Activated CD8-positive, alpha-beta T cell treated with anti-CD3 and anti-CD28 coated beads for 36 hours (primary cell): ENCODE measurements around the gene ARHGAP26. TPM values are rescaled to one million over a fixed set of nuclear protein-coding genes. Genes with fewer than 3 reads are reported as not detected.

ENCODE experiments used
- ATAC-seq: fragments of 200-7000 bp; cut with Tn5 transposase; one replicate; pipeline ENCODE4 v1.10.0; 2021; ENCODE audit warnings: mild to moderate bottlenecking, moderate library complexity
- CTCF ChIA-PET: fragments of 350-600 bp; sonication (Branson Sonifier 250); formaldehyde crosslinking; loops from one replicate; lab custom pipeline; 2021; ENCODE audit warnings: antibody characterized with exemption; lab: Charles Lee
- POLR2A ChIA-PET: fragments of 350-600 bp; sonication (Branson Sonifier 250); formaldehyde crosslinking; loops from one replicate; lab custom pipeline; 2021; ENCODE audit warnings: antibody characterized with exemption; lab: Charles Lee
- DNase-seq: peaks from one replicate; pipeline ENCODE4 v3.0.0-alpha.2; 2020
- H3K27ac Mint-ChIP-seq: one replicate; pipeline ENCODE4 v1.8.0; 2021; ENCODE audit warnings: mild to moderate bottlenecking, mixed read lengths
- H3K27me3 Mint-ChIP-seq: one replicate; pipeline ENCODE4 v1.8.0; 2021; ENCODE audit warnings: mixed read lengths
- H3K36me3 Mint-ChIP-seq: one replicate; pipeline ENCODE4 v1.8.0; 2021; ENCODE audit warnings: low read depth, mixed read lengths
- H3K4me1 Mint-ChIP-seq: one replicate; pipeline ENCODE4 v1.8.0; 2021; ENCODE audit warnings: low read depth, mixed read lengths
- H3K4me3 Mint-ChIP-seq: one replicate; pipeline ENCODE4 v1.8.0; 2021; ENCODE audit warnings: mild to moderate bottlenecking, moderate library complexity, mixed read lengths
- H3K9me3 Mint-ChIP-seq: one replicate; pipeline ENCODE4 v1.8.0; 2021; ENCODE audit warnings: mixed read lengths
- CTCF ChIP-seq: fragments of 200-600 bp; IDR thresholded peaks from one replicate; pipeline ENCODE4 v1.8.0; 2022; ENCODE audit warnings: antibody characterized with exemption, mild to moderate bottlenecking
- intact Hi-C: fragments of 100-400 bp; cut with micrococcal nuclease; formaldehyde crosslinking; loops from one replicate; pipeline ENCODE4 v1.10.0; 2022
- total RNA-seq, 2 experiments: library from RNA; stranded (reverse); gene quantifications; one replicate each; pipeline ENCODE4 v1.2.3, GENCODE V29; 2021

ARHGAP26 gene
- total RNA-seq, 2 experiments from 2014 or later: 12.7 to 18.0 TPM

DNA sequence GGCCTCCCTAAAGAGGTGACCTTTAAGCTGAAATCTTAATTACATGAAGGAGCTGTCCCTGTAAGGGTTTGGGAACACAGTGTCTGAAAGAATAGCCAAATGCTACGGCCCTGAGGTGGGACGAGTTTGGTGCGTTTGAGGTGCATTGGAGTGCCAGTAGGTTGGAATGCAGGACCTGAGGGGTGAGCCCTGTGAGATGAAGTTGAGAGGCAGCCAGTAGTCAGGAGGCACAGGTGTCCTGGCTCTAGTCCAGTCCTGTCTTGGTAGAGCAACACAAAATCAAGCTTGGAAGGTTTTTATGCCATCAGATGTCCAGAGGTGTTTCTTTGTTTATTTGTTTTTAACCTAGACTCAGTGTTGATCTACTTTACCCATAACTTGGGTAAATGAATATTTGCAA is 108.5 kb downstream of the ARHGAP26 start:
- Mint-ChIP-seq H3K27ac (no peak overlapping the region), H3K4me1 (peaks cover 2% of the 10 kb centered on the region), H3K4me3 (no peak overlapping the region), H3K36me3 (no peaks in the 10 kb centered on the region), H3K27me3 (no peaks in the 10 kb centered on the region), H3K9me3 (no peaks in the 10 kb centered on the region)
- ChIA-PET POLR2A (no interaction called here), CTCF (interaction anchor here (1.0 to 25.8 kb wide), 9 partner anchors 10 to 267 kb away, joined by 3 to 1012 read pairs (median 20); partner anchors contain the start of gene ARHGAP26)
- no peak for TF ChIP-seq CTCF
- intact Hi-C loops: no loop called here
- ATAC-seq: no peak
- no peak for DNase-seq

DNA sequence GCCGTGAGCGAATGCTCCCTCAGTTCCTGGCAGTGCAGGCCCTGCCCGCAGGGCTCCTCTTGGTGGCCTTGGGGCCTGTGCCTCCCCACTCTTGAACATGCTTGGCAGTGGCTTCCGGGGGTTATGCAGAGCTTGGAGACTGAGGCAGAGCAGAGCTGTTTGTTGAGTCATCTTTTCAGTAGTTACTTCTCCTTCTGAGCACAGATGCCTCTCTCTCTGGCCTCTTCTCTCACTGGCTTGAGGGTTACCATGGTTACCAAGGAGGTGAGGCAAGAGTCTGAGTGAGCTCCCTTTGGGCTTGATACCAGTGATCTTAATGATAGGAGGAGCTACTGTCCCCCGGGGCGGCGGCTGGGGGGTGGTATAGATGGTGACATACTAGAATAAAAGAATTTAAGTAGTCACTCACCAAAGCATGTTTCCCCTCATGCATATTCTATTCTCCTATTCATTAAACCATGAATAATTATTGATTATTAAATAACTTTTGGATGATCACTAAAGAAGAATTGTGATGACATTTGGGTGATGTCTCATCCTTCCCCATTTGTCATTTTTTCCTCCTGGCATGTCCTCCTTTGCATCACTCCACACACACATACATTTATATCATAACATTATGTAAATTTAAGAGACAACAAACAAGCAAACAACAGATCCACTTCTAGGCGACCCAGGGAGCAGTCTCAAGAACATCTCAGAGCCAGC is 111.1 kb downstream of the ARHGAP26 start:
- Mint-ChIP-seq H3K36me3 (no peaks in the 10 kb centered on the region), H3K27ac (no peak overlapping the region), H3K4me1 (peaks cover 8% of the 10 kb centered on the region), H3K27me3 (no peaks in the 10 kb centered on the region), H3K4me3 (no peak overlapping the region), H3K9me3 (no peaks in the 10 kb centered on the region)
- DNase-seq (no peak), ATAC-seq (peak; percentile 37)
- intact Hi-C loops: loop anchor here (2.0 kb wide), 1 partner anchor 132 kb away; no protein-coding TSS in a partner anchor
- POLR2A ChIA-PET: interaction anchor here (0.9 to 1.1 kb wide), 2 partner anchors 10 to 138 kb away, joined by 3 read pairs; no protein-coding TSS in a partner anchor
- CTCF ChIA-PET: interaction anchor here (0.7 to 25.8 kb wide), 23 partner anchors 10 to 299 kb away, joined by 3 to 1012 read pairs (median 7); partner anchors contain the start of gene ARHGAP26
- TF ChIP-seq CTCF: no peak

GRCh38 chr5:142881784-142882126 is 111.6 kb downstream of the ARHGAP26 start:
- TF ChIP-seq CTCF: no peak
- no peak for DNase-seq
- ChIA-PET CTCF (interaction anchor here (0.9 to 25.8 kb wide), 12 partner anchors 11 to 227 kb away, joined by 3 to 1012 read pairs (median 10); no protein-coding TSS in a partner anchor), POLR2A (no interaction called here)
- no peaks in the 10 kb centered on the region for H3K36me3 Mint-ChIP-seq
- H3K4me3 Mint-ChIP-seq: no peak overlapping the region
- peaks cover 8% of the 10 kb centered on the region for H3K4me1 Mint-ChIP-seq
- no peak for ATAC-seq
- intact Hi-C loops: loop anchor here (2.0 kb wide), 1 partner anchor 133 kb away; no protein-coding TSS in a partner anchor
- H3K27ac Mint-ChIP-seq: no peak overlapping the region
- no peaks in the 10 kb centered on the region for H3K27me3 Mint-ChIP-seq
- H3K9me3 Mint-ChIP-seq: no peaks in the 10 kb centered on the region

DNA sequence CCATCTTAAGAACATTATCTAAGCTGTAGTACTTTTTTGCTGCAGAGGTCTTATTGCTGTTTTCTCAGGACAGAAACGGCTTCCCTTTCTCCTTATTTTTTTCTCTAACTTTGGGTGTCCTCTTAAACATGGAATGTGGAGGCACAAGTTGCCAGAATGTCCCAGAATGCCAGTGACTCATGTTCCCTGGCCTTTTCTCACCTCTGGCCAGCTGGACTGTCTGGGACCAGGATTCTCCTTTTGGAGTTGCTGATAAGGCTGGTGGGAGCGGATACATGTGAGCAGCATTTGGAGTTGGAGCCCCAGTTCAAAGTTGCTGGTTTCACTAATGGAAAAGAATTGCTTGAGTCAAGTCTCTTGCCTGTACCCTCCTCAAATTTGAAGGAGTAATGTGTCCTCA is 112.8 kb downstream of the ARHGAP26 start:
- no peak overlapping the region for H3K4me3 Mint-ChIP-seq

More for the DNA sequence above, 112.8 kb downstream of the ARHGAP26 start:
- H3K36me3 Mint-ChIP-seq: no peaks in the 10 kb centered on the region
- H3K27me3 Mint-ChIP-seq: no peaks in the 10 kb centered on the region
- intact Hi-C loops: no loop called here
- no peak overlapping the region for H3K27ac Mint-ChIP-seq
- ATAC-seq: no peak
- POLR2A ChIA-PET: interaction anchor here (1.2 to 1.4 kb wide), 2 partner anchors 123 to 134 kb away, joined by 3 to 5 read pairs; no protein-coding TSS in a partner anchor
- CTCF ChIA-PET: interaction anchor here (1.1 to 25.8 kb wide), 8 partner anchors 9 to 228 kb away, joined by 3 to 1012 read pairs (median 6); no protein-coding TSS in a partner anchor
- H3K9me3 Mint-ChIP-seq: no peaks in the 10 kb centered on the region
- peaks cover 6% of the 10 kb centered on the region for H3K4me1 Mint-ChIP-seq
- DNase-seq: no peak
- TF ChIP-seq CTCF: no peak
